Mucosa of gallbladder (tissue), 1 donor: ENCODE results near the gene KCTD12. TPM values are rescaled to one million over a fixed set of nuclear protein-coding genes. Genes with fewer than 3 reads are reported as not detected.

Experiments used
- DNase-seq: peaks from one replicate; pipeline ENCODE4 v3.0.0-alpha.2; 2020; ENCODE audit warnings: low spot score
- total RNA-seq: library from RNA; stranded (reverse); gene quantifications from one replicate; pipeline ENCODE4 v1.2.1, GENCODE V29; 2021
- donor health status: DM: no; HTN: no; CAD: no.

KCTD12 gene
- total RNA-seq, 1 donor from 2014 or later, result 77.3 TPM

DNA sequence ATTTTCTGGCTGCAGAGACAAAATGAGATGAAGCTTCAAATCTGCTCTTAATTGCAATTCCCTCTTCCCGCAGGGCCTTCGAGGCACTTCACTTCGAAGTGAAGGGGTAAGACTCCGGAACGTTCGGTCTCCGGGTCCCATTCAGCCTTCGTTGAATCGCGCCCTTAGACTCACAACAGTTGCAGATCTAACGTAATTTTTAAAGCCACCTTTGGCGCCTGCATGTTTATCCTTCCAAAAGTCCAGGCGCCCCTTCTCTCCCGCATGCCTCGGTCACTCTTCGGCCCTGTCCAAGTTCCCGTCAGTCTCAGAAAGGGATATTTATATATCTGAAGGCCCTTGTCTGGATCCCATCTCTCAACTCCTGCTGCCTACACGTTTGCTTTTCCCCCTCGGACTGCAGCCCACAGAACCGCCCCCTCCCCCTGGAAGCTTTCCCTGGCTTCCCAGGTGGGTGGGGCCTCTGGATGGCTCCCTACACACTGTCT is 915 bp upstream of the KCTD12 start:
- DNase-seq, result no peak

DNA sequence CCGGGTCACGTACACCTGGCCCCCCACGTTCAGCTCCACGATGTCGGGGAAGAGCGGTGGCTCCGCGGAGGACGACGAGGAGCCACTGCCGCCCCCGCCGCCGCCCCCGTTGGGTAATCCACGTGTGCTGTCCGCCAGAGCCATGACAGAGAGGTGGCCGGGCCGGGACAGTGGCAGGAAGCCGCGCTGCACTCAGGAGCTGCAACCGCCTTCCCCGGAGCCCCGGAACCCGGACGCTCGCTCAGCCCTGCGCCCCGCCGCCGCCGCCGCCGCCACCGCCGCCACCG is 257 bp downstream of the KCTD12 start:
- DNase-seq, result peak; percentile 19

DNA sequence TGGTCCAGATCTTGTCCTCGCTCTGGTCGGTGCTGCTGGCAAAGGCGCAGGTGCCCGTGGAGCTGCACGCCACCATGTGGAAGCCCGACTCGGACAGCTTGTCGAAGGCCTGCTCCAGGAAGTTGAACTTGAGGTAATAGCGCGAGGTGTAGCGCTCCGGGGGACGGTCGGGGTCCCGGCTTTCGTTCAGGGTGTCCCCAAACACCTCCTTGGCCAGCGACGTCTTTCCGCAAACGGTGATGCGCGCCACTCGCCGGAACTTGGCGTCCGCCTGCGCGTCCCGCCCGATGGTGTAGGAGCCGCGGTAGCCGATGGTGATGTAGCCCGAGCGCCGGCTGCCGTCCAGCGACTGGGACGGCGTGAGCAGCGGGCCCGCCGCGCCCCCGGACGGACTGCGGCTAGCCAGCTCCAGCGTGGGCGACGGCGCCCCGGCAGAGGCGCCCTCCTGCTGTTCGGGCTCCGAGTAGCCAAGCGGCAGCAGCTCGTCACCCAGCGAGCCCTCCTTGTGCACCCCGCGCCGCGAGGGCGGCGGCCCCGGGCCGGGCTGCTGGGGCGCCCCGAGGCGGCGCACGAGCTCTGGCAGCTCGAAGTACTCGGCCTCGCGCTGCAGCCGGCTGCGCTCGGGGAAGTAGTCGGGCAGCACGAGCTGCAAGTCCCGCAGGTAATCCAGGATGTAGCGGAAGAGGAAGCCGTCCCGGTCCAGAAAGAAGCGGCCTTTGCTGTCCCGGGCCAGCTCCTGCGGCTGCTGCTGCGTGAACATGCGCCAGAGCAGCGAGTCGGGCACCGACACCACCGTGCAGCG is 801 bp downstream of the KCTD12 start:
- DNase-seq, result peak; percentile 78

DNA sequence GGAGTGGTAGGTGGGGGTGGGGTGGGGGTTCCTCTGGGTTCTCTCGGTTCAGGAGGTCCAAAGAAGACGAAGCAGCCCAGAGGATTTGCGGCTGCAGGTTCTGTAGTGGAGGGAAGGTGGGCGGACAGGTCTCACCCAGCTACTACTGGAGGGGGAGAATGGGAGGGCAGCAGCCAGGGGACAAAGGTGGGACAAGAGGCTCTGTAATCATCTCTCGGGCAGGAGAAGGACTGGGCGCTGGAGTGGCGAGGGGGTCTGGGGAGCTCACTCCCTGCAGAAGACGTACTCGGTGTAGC is 1.4 kb downstream of the KCTD12 start:
- no peak for DNase-seq

DNA sequence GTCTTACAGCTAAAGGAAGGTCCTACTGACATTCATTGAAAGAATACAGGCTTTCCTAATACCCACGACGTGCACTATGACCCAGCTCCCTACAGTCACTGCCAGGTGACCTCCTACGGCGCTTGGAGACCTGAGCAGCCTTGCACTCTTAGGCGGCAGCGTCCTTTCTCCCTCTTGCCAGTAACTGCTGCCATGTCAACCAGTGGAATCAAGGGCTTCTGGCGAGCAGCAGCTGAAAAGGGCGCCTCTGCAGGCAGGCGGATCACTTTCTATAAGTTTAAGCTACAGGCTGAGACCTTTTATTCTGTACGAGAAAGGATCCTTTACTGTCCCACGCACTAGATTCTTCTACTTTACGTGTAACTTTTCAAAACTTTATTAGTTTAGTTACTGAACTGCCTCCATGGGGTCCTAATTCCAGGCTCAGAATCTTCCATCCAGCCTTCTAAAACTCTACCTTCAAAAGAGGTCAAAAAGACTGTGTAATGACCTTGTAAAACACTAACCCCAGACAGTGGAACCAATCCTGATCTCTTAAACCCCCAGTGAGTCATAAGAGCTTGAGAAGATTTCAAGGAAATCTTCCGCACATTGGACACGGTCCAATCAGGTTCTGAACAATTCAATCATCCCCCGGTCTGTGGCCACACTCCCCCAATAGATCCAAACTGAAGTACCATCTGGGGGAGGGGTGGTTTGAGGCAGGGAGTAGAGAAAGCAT is 1.9 kb downstream of the KCTD12 start:
- no peak for DNase-seq

DNA sequence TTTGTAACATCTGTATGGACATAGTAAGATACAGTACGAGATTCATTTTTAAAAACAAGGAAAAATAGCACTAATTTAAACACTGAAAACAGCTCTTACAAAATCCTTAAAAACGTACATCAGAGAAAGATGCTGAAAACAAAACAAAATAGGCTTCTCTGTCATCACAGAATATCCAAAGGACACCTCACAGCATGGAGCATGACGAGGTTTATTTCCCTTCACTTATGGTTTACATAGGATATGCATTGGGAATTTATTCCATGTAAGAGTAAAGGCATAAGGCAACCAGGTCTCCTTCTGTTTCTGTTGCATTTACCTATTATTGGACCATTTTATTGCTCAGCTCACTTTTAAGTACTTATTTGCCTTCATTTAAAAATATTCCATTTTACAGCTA is 3.0 kb downstream of the KCTD12 start:
- DNase-seq, result no peak

DNA sequence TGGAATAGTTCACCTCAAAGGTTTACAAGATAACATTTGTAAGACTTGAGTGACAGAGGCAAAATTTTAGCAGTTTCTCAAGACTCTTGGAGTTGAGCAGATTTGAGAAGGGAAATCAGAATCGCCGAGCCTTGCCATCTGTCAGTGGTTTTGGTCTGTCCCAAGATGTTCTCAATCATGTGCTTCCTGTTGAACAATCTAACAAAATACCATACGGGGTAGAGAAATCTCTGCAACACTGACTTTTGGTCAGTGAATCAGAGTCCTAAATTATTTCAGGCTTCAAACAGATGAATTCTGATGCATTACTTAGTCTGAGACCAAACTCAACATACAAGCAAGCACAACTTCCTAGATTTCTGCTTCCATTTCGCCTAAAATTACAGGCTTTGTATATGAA is 3.8 kb downstream of the KCTD12 start:
- DNase-seq, result no peak

DNA sequence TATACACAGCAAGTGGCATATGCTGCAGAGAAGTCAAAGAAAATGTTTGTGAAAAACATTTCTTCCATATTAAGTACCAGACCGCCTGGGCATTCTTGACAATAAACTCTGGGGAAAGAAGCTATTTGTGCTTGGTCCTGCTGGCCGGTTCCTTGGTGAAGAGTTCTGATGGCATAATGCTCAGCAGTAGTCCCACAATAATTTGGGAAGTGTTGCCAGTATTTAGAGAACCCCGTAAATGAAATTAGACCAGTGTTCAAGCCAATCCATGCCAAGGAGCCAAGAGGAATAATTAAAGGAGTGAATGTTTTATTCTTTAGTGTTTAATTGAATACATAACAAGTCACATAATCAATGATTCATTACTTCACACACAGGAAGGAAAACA is 6.3 kb downstream of the KCTD12 start:
- DNase-seq, result no peak

DNA sequence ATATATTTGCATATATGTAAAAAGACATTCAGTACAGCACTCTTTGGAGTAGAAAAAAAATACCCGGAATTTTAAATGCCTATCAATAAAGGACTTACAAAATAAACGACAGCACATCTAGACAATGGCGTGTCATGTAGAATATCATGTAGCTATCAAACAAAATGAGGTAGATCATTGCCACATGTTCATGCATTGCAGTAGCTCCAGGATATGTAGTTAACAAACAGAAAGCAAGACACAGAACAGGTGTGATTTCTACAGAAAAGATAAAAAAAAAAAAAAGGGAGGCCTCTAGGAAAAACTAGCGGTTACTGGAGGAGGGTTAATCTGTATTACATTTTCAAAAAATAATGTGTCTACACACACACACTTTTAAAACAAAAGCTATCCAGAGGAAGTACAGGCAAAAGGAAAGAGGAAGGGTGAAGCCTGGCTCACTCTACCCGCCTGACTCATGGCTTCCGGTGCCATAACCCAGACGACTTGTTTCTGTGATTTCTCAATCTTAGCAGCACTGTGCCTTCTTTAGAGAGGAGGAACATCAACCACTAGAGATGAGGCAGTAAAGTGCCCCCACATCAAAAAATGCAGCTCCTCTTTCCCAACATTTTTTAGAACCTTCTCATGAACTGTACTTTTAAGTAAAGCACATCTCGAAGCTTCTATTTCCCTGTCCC is 6.9 kb downstream of the KCTD12 start:
- DNase-seq, result peak; percentile 55

DNA sequence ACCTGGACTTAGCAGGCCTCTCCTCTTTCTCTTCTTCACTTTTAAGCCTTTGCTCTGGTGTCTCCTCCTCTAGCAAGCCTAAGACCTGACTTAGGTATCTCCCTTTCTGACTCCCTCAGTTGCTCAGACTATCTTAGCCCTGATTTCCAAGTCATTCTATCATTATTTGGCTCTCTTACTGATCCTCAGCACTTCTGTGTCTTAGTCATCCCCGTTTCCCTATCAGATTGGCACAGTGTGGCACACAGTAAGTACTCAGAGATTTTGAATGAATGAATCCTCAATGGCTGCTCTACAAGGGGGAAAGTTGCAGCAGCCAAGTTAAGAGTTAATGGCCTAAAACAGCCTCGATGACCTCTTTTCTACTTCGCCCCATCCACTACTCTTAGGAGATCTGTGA is 8.2 kb downstream of the KCTD12 start:
- no peak for DNase-seq

DNA sequence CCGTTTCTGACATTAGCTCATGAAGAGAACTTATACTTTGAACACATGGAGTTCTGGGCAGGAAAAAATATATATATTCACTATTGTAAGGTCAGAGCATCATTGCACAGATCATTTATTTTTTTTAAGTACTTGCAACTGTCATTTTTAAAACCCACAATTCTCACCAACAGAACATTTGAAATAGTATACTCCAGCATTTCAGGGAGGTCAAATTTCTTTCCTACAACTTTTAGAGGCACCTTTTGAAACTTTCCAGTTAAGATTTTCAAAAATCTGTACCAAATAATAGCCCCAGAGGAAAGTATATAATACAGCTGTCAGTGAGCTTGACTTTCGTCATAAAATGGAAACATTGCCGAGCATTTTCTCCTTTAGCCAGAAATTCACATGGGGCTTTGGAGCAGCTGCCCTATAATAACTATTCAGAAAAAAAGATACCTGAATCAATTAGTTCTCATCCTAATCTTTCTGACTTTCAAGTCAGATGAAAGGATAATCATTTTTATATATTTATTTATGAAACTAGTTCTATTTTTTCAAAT is 10.9 kb downstream of the KCTD12 start:
- DNase-seq, result no peak

DNA sequence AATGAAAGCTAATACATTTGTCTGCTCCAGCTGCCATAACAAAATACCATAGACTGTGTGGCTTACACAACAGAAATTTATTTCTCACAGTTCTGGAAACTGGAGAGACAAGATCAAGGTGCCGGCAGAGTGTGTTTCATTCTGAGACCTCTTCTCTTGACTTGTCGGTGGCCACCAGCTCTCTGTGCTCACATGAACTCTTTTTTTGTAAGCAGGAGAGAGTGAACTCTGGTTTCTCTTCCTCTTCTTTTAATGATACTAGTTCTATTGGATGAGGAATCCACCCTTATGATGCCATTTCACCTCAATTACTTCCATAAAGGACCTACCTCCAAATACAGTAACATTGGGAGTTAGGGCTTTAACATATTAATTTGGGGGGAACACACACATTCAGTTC is 11.7 kb downstream of the KCTD12 start:
- no peak for DNase-seq

DNA sequence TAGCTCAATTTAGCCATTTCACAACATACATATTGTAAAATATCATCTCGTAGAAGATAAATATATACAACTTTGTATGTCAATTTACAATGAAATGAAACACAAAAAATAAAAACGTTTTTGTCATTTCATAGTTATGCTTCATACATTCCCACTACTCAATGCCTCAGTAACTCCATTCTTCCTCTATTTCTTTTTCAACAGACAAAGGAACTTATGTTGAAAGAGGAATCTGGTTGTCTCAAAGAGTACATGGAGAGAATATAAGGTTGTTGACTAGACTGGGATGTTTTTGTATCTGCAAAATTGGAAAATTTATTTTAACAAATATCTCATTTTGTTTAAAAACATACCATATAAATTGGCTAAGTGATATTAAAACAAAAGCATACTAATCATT is 12.8 kb downstream of the KCTD12 start:
- no peak for DNase-seq

DNA sequence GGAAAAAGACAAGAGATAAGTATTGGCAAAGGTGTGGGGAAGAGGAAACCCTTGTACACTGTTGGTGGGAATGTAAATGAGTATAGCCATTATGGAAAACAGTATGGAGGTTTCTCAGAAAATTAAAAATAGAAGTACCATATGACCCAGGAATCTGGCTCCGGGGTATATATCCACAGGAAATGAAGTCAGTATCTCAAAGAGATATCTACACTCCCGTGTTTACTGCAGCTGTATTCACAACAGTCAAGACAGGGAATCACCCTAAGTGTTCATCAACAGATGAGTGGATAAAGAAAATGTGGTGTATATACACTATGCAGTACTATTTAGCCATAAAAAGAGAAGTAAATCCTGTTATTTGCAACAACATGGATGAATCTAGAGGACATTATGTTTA is 13.5 kb downstream of the KCTD12 start:
- DNase-seq, result no peak

DNA sequence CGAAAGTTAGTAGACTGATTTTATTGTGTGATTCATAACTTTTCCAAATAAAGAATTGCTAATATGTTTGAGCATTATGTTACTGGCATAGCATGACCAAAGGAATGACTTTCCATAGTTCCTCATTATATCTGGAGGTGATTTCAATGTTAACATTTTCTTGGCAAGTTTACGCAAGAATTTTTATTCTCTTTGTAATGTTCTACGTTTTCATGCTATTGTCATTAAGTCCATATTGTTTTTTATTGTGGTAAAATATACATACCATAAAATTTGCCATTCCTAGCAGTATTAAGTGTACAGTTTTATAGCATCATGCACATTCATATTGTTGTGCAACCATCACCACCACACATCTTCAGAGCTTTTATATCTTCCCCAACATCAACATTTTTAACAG is 14.8 kb downstream of the KCTD12 start:
- DNase-seq, result no peak

DNA sequence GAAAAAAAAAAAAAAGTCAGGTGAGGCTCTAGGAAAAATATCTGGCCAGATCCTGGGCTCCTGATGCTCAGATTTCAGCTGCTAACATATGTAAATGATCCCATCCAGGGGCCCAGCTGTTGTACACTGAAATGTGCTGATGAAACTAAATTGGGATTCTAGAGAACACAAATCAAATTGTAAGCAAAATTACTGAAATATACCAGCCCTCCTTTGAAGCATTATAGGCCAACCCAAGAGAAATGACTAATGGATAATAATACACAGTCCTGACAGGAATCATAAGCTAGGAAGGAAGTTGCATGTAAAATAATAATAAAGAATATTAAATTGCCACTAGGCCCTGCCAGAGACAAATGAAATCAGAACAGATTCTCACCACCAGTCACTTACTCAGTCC is 17.8 kb downstream of the KCTD12 start:
- DNase-seq, result no peak

DNA sequence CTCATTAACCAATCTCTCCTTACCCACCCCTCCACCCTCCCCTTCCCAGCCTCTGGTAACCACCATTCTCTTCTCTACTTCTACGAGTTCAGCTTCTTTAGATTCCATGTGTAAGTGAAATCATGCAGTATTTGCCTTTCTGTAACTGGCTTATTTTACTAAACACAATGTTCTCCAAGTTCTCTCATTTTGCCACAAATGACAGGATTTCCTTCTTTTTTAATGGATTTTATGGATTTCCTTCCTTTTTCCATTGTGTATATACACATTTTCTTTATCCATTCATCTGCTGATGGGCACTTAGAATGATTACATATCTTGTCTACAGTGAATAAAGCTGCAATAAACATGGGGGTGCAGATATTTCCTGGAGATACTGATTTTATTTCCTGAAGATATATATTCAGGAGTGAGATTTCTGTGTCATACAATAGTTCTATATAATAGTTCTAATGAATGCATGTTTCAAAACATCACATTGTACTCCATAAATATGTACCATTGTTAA is 20.2 kb downstream of the KCTD12 start:
- DNase-seq, result no peak

DNA sequence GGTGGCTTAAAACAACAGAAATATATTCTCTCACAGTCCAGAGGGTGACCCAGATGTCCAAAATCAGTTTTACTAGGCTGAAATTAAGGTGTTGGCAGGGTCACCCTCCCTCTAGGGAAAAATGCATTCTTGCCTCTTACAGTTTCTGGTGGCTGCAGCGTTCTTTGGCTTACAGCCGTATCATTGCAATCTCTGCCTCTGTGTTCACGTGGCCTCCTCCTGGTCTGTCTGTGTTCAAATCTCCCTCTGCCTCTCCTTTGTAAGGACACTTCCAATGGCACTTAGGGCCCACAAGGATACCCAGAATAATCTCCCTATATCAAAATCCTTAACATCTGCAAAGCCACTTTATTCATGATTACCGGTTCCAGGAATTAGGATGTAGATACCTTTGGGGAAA is 21.1 kb downstream of the KCTD12 start:
- DNase-seq, result no peak

DNA sequence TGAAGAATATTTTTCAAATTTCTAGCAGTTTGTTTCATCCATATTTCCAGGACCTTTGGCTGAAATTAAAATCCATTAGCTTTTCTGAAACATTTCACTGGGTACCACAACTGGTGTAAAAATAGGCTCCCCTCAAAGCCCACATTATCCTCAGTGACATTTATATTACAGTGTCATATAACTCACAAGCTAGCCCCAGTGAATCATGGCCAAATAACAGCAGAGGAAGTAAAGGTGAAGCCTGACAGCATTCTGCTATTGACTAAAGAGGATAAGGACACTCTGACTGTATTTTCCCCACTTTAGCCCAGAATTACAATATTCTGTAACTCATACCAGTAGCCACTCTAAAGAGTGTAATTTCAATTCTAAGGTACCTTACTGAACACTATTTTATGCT is 21.9 kb downstream of the KCTD12 start:
- DNase-seq, result no peak

DNA sequence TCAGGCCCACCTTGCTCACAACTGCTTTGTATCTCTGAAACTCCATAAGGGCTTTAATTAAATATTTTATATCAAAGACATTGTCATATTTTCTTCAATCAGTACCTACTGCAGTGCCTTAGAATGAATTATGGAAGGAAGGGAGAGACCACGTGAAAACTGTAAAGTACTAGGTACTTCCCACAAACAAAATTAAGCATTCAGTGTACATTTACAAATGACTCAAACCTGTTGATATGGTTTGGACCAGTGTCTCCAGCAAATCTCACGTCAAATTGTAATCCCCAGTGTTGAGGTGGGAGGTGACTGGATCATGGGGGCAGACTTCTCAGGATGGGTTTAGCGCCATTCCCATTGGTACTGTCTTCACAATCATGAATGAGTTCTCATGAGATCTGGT is 23.2 kb downstream of the KCTD12 start:
- no peak for DNase-seq

DNA sequence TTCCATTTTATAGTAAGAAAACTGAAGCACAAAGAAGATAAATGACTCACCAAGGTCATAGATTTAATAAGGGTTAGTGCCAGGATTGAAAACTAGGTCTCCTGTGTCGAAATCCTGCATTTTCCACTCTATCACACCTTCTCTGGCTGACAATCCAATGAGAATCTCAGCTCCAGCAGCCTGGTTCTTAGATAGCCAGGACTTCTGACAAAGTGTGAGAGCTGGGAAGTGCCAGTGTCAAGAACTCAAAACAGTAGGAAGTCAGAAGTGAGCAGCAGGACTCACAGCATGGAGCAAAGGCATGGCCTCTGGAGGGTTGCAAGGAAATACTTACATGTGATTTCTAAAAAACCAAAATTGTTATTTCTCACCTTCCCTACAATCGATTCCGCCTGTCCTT is 24.3 kb downstream of the KCTD12 start:
- no peak for DNase-seq

DNA sequence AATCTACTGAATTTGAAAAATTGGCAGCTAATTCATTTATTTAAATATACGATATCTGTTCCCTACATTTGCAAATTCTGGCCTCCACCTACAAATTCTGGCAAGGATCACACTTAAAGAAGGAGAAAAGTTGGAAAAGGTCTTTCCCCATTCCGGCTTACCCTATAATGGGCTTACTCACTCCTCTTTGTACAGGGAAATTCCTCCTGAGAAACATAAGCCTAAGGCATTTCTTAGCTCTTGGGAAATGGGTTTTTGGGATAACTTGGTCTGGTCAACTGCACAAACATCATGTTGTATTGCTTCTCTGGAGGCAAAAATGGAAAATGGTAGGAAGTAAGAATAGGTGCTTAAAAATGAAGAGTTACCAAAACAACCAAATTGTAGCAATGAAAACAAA is 25.5 kb downstream of the KCTD12 start:
- no peak for DNase-seq

DNA sequence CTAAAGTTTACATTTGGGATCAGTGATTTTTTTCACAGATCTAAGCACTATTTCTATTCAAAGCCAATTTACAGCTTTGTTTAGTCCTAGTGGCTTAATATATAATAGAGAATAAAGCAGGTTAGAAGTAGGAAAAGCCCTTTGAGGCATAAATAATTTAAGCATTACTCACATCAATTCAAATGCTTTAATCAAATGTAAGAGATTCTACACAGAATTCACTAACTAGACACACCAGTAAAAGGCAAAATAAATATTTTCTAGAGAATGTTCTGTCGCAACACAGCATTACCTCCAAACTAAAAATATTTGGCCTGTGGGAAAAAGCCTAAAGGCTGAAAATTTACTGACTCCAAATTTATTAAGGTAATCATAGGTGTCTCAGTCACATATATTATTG is 31.3 kb downstream of the KCTD12 start:
- DNase-seq, result no peak
